Skeletal muscle satellite cell (primary cell): ENCODE data around the gene C4orf50.
A peak's percentile ranks its signal among the peaks of the same experiment; 100 is the strongest.
"Not testable (repeated sequence)": the region's sequence is repeated elsewhere in the genome, so short reads cannot be mapped to it uniquely, and the experiment has no call there.

Experiments
- H3K27me3 ChIP-seq: 2 replicates; pipeline ENCODE4 v1.7.0; 2013; ENCODE audit warnings: low read length; ENCODE audit not compliant: control insufficient read depth, insufficient read depth
- H3K36me3 ChIP-seq: 2 replicates; pipeline ENCODE4 v1.7.0; 2013; ENCODE audit warnings: mild to moderate bottlenecking, control low read depth, low read length; ENCODE audit not compliant: insufficient read depth
- H3K4me1 ChIP-seq: 2 replicates; pipeline ENCODE4 v1.7.0; 2013; ENCODE audit warnings: low read length; ENCODE audit not compliant: control insufficient read depth, insufficient read depth
- H3K4me2 ChIP-seq: 2 replicates; pipeline ENCODE4 v1.7.0; 2013; ENCODE audit warnings: mild to moderate bottlenecking, low read length
- H3K4me3 ChIP-seq: 2 replicates; pipeline ENCODE4 v1.7.0; 2013; ENCODE audit warnings: low read length
- H3K9ac ChIP-seq: 2 replicates; pipeline ENCODE4 v1.7.0; 2013; ENCODE audit warnings: mild to moderate bottlenecking, low read depth, low read length, moderate library complexity
- H3K9me3 ChIP-seq: replicated peaks from 2 replicates; pipeline ENCODE4 v1.7.0; 2013; ENCODE audit warnings: mild to moderate bottlenecking, control low read depth, low read length

Gene C4orf50

GRCh38 chr4:5874811-5875449 is 143.3 kb downstream of the C4orf50 start:
- H3K4me2 ChIP-seq = no peak overlapping the region
- no peaks in the 10 kb centered on the region for H3K9me3 ChIP-seq
- no peaks in the 10 kb centered on the region for H3K4me1 ChIP-seq
- no peak overlapping the region for H3K9ac ChIP-seq
- no peaks in the 10 kb centered on the region for H3K36me3 ChIP-seq
- peaks cover 5% of the 10 kb centered on the region for H3K27me3 ChIP-seq
- H3K4me3 ChIP-seq = no peak overlapping the region

GRCh38 chr4:5870701-5871100 is 147.5 kb downstream of the C4orf50 start:
- H3K9me3 ChIP-seq = no peaks in the 10 kb centered on the region
- H3K4me2 ChIP-seq = no peak overlapping the region
- H3K36me3 ChIP-seq = no peaks in the 10 kb centered on the region
- H3K27me3 ChIP-seq = peaks cover 25% of the 10 kb centered on the region
- H3K9ac ChIP-seq = no peak overlapping the region
- no peak overlapping the region for H3K4me3 ChIP-seq
- no peaks in the 10 kb centered on the region for H3K4me1 ChIP-seq

DNA sequence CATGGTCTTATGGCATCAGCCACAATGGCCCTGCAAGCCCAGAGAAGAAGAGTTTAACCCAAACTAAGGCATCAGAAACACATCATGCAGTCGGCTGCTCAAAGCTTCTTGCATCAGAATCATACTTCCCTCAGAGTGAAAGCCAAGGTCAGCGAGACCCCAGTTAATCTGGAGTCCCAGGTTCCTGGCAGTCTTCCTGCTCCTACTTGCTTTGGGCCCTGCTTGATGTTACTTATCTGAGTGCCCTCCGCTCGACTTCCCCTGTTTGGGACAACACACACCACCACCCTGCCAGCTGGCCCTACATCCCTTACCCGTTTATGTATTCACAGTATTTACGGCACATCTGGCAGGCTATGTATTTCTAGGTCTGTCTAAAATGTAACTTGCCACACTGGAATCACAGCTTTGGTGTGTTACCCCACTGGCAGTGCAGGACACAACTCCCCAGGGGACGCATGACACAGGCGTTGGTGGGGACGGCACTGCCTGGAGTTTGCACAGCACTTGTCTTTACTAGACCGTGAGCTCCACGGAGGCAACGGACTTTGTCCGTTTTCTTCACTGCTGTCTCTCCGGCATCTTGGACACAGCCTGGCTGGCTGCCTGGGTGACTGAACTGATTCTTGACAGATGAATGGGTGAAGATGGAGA is 148.1 kb downstream of the C4orf50 start:
- Histone ChIP-seq H3K9ac (no peak overlapping the region), H3K9me3 (no peaks in the 10 kb centered on the region), H3K4me3 (no peak overlapping the region), H3K36me3 (no peaks in the 10 kb centered on the region), H3K27me3 (peaks cover 27% of the 10 kb centered on the region), H3K4me2 (no peak overlapping the region), H3K4me1 (no peaks in the 10 kb centered on the region)

GRCh38 chr4:5867866-5868265 is 150.4 kb downstream of the C4orf50 start:
- peaks cover 27% of the 10 kb centered on the region for H3K27me3 ChIP-seq

DNA sequence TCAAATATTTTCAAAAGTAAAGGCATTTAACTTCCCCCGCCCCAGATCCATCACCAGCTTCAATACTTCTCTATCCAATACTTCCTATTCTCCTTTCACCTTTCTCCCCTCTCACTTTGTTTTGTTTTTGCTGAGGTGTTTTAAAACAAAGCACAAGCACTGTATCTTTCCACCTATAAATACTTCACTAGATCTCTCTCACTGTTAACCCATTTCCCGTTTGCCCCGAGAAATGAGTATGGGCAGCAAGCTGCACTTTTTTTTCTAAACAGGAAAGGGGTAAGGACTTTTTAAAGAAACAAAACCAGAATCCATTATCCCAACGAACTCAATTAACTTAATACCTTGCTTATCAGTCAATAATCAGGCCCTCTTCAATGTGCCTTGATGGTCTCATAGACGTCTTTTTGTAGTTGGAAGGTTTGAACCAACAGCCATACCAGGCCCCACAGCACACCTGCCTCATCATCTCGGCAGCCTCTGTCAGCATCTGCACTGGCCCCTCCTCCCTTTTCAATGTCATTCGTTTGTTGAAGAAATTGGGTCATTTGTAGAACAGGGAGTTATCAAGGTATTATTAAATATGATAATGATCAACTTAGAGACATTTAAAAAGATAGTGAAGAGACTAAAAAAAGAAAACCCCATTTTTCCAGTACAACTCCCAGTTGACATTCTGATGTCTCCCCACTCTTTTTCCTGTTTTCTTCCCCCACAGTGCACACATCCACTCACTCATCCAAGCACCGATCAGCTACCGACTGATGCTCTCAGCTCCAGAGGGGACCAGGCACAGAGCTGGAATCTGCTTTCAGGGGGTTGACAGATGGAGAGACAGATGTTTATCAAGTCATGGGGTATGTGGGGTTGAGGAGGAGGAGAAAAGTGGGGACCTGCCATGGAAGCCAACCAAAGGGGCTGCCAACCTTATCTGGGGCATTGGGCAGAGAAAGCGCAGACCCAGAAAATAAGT is 151.1 kb downstream of the C4orf50 start:
- Histone ChIP-seq H3K9ac (no peak overlapping the region), H3K36me3 (no peaks in the 10 kb centered on the region), H3K4me3 (no peak overlapping the region), H3K9me3 (no peaks in the 10 kb centered on the region), H3K4me1 (peaks cover 10% of the 10 kb centered on the region), H3K27me3 (peaks cover 31% of the 10 kb centered on the region), H3K4me2 (no peak overlapping the region)

More at GRCh38 chr4:5867866-5868265, 150.4 kb downstream of the C4orf50 start:
- H3K36me3 ChIP-seq = no peaks in the 10 kb centered on the region
- H3K4me3 ChIP-seq = no peak overlapping the region
- H3K9me3 ChIP-seq = no peaks in the 10 kb centered on the region
- no peak overlapping the region for H3K4me2 ChIP-seq
- no peak overlapping the region for H3K9ac ChIP-seq
- peaks cover 10% of the 10 kb centered on the region for H3K4me1 ChIP-seq

DNA sequence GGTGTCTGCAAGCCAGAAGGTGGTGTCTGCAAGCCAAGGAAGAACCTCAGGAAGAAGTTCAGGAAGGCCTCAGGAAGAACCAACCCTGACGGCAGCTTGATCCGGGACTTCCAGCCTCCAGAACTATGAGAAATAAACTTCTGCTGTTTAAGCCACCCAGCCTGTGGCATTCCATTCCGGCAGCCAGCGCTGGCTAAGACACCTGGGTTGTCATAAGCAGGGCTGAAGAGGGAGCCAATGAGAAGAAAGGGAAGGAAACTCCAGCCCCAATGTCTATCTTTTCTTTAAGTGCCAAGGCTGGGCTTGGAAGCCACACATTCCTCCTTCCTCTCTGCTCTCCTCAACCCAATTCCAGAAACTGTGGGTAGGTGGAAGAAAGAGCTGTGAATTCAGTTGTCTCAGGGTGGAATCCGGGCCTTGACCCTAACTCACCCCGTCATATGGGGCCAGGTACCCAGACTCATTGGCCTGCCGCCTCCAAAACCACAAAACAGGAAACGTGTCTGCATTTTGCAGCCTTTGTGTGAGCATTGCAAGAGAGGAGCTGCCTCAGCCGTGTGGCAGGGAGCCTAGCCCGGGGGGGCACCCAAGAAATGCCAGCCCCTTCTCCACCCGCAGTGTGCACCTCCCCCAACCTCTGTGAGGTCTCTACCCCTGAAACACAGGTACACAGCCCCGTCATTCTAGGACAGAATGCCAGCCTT is 152.2 kb downstream of the C4orf50 start:
- peaks cover 31% of the 10 kb centered on the region for H3K27me3 ChIP-seq
- no peak overlapping the region for H3K4me2 ChIP-seq
- H3K4me3 ChIP-seq = no peak overlapping the region
- H3K4me1 ChIP-seq = peaks cover 10% of the 10 kb centered on the region
- H3K36me3 ChIP-seq = no peaks in the 10 kb centered on the region
- no peak overlapping the region for H3K9ac ChIP-seq
- H3K9me3 ChIP-seq = no peaks in the 10 kb centered on the region

DNA sequence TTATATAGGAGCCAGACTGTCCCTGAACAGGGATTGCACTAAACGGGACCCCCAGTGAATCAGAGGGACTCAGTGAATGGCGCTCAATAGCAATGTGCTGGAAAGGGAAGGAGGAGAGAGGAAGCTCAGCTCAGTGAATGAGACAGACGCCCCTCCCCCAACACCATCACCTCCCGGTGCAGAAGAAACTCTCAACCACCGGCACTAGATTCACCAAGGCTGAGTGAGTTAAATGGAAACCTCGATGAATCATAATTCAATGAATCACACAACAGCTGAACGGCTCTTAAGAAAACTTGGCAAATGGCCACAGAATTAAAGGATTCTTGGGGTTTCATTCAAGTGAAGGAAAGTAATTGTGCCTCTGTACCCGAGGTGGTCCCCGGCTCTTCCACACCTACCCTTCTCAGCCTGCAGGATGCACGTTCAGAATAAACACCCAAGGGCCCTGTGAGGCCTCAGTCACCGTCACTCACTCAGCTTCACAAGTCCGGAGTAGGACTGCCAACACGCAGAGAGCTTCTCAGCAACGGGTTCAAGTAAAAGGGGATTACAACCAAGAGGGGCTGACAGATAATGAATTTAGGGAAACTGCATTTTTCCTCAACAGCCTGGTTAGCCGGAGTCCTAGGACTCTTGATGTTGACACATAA is 154.6 kb downstream of the C4orf50 start:
- Histone ChIP-seq H3K9me3 (no peaks in the 10 kb centered on the region), H3K27me3 (peaks cover 24% of the 10 kb centered on the region), H3K9ac (no peak overlapping the region), H3K4me2 (peak overlapping the region; percentile 21), H3K36me3 (no peaks in the 10 kb centered on the region), H3K4me3 (no peak overlapping the region), H3K4me1 (peaks cover 10% of the 10 kb centered on the region)

DNA sequence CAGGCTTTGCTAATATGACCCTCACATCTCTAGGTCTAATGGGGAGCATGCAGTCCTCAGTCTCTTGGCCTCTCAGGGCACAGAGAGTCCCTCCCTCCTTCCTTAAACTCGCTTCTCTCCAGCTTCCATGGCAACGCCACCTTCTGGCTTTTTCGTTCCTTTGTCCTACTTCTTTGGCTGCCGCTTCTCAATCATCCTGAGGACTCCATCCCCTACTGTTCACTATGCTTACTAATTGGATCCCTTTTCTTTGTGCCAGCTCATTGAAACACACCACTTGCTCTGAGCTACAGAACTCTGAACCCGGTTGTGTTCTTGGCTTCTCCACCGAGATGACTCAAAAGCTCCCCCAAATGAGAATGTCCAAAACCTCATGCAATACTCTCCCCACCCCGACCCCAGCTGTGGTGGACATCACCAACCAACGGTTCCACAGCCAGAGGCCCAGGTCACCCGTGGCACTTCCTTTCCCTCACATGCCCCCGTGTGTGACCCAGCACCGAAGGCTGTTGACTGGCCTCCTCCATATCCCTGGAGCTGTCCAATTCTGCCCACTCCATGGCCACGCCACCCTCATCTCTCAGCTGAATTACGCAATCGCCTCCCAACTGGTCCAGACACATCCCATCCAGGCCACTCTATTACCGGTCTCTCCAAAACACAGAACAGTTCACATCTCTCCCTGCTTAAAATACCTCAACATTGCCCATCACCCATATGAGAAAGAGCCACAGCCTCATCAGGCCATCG is 160.0 kb downstream of the C4orf50 start:
- Histone ChIP-seq H3K9ac (no peak overlapping the region), H3K4me3 (no peak overlapping the region), H3K9me3 (no peaks in the 10 kb centered on the region), H3K4me2 (no peak overlapping the region), H3K4me1 (peaks cover 2% of the 10 kb centered on the region), H3K36me3 (no peaks in the 10 kb centered on the region), H3K27me3 (peaks cover 10% of the 10 kb centered on the region)

- H3K27me3 ChIP-seq = peaks cover 10% of the 10 kb centered on the region
- H3K9ac ChIP-seq = no peak overlapping the region
- H3K9me3 ChIP-seq = no peaks in the 10 kb centered on the region
- H3K36me3 ChIP-seq = no peaks in the 10 kb centered on the region
- no peaks in the 10 kb centered on the region for H3K4me1 ChIP-seq
- H3K4me2 ChIP-seq = no peak overlapping the region
- no peak overlapping the region for H3K4me3 ChIP-seq
Measured at GRCh38 chr4:5857199-5857598, 161.0 kb downstream of the C4orf50 start.

- H3K27me3 ChIP-seq, H3K4me3 ChIP-seq, H3K4me1 ChIP-seq, H3K9ac ChIP-seq, H3K36me3 ChIP-seq, H3K4me2 ChIP-seq, H3K9me3 ChIP-seq: not testable (repeated sequence)
Measured at GRCh38 chr4:5856362-5856761, 161.9 kb downstream of the C4orf50 start.
